Gastrocnemius medialis (tissue), 4 donors: Measurements from ENCODE around the gene COX7B2. TPM values are rescaled to one million over a fixed set of nuclear protein-coding genes. Genes with fewer than 3 reads are reported as not detected.

Source experiments
- ATAC-seq, 2 donors: fragments of 150-250 bp; one replicate each; pipeline ENCODE4 v1.9.1; 2016
- DNase-seq, 2 donors: peaks; one replicate each; pipeline ENCODE4 v3.0.0-alpha.2; 2019
- H3K27ac ChIP-seq, 4 donors: fragments of 200-600 bp; sonication (generic); 1 replicate in 1 of 4; 2 replicates in 3 of 4; pipeline ENCODE4 v1.5.1; 2016 to 2018; ENCODE audit warnings: mild to moderate bottlenecking in 2 of 4, moderate library complexity in 1 of 4
- H3K27me3 ChIP-seq, 3 donors: fragments of 200-600 bp; sonication (generic) in 2 of 3; 1 replicate in 1 of 3; 2 replicates in 2 of 3; pipeline versions ENCODE4 v1.5.1 to v1.6.0; 2016 to 2019; ENCODE audit warnings: mild to moderate bottlenecking in 1 of 3, moderate library complexity in 1 of 3
- H3K36me3 ChIP-seq, 2 donors: fragments of 200-600 bp; sonication (generic) in 1 of 2; one replicate each; pipeline ENCODE4 v1.5.1; 2017 to 2018
- H3K4me1 ChIP-seq, 2 donors: fragments of 200-600 bp; sonication (generic) in 1 of 2; one replicate each; pipeline ENCODE4 v1.5.1; 2016 to 2017; ENCODE audit warnings: mild to moderate bottlenecking in 2 of 2
- H3K4me3 ChIP-seq, 4 donors: fragments of 200-600 bp; sonication (generic) in 3 of 4; 1 replicate in 1 of 4; 2 replicates in 3 of 4; pipeline ENCODE4 v1.5.1; 2016 to 2019; ENCODE audit warnings: mild to moderate bottlenecking in 2 of 4
- H3K9me3 ChIP-seq, 3 donors: fragments of 200-600 bp; sonication (generic) in 2 of 3; 1 replicate in 1 of 3; 2 replicates in 2 of 3; pipeline ENCODE4 v1.5.1; 2016 to 2019
- CTCF ChIP-seq, 5 experiments: fragments of 450-650 bp in 3 of 5; fragments of 200-600 bp in 2 of 5; sonication (generic) in 2 of 5; IDR thresholded peaks in 4 of 5; conservative IDR thresholded peaks in 1 of 5; 1 replicate in 4 of 5; 2 replicates in 1 of 5; pipeline ENCODE4 v1.5.1; 2016 to 2019; ENCODE audit warnings: antibody characterized with exemption in 5 of 5, mild to moderate bottlenecking in 3 of 5, moderate library complexity in 3 of 5
- POLR2A ChIP-seq, 2 donors: fragments of 450-650 bp; IDR thresholded peaks; one replicate each; pipeline ENCODE4 v1.6.1; 2017; ENCODE audit warnings: antibody characterized with exemption in 2 of 2, mild to moderate bottlenecking in 2 of 2, moderate library complexity in 2 of 2
- in situ Hi-C, 4 donors: fragments of 200-750 bp; cut with MboI; loops; one replicate each; pipeline versions ENCODE4 v1.15.0 to v1.8.0; 2017; ENCODE audit warnings: low sequenced_read_pairs in 4 of 4
- intact Hi-C: fragments of 100-400 bp; cut with DNase I; formaldehyde crosslinking; loops from one replicate; pipeline ENCODE4 v1.15.1; 2023; ENCODE audit warnings: low total_unique reads
- total RNA-seq, 4 donors: library from RNA; depleted of rRNA; stranded (reverse); fragments of >200 nt; gene quantifications; one replicate each; pipeline versions ENCODE4 v1.1.0 to v1.2.3, GENCODE V29; 2016

COX7B2 gene
- total RNA-seq, 4 donors from 2014 or later: not detected

- intact Hi-C loops (no loop called here), in situ Hi-C loops (no loop called here)
- DNase-seq: no peak
- TF ChIP-seq CTCF (IDR thresholded peaks at IDR 0.05 in 4 of 5, conservative IDR thresholded peaks at IDR 0.05 in 1 of 5) (no peak), POLR2A (IDR thresholded peaks at IDR 0.05) (no peak)
- H3K4me3 ChIP-seq: no peak overlapping the region
- H3K4me1 ChIP-seq: no peaks in the 10 kb centered on the region
- ATAC-seq: no peak
- no peaks in the 10 kb centered on the region for H3K27me3 ChIP-seq
- H3K36me3 ChIP-seq: no peaks in the 10 kb centered on the region
- H3K9me3 ChIP-seq: no peaks in the 10 kb centered on the region
- H3K27ac ChIP-seq: no peak overlapping the region
Measured at GRCh38 chr4:46817806-46818205, 91.2 kb downstream of the COX7B2 start.

GRCh38 chr4:46804781-46805413, 104.1 kb downstream of the COX7B2 start:
- TF ChIP-seq CTCF (IDR thresholded peaks at IDR 0.05 in 4 of 5, conservative IDR thresholded peaks at IDR 0.05 in 1 of 5): no peak
- no peak for TF ChIP-seq POLR2A (IDR thresholded peaks at IDR 0.05)
- in situ Hi-C loops (no loop called here), intact Hi-C loops (no loop called here)
- Histone ChIP-seq H3K27me3 (no peaks in the 10 kb centered on the region), H3K4me1 (no peaks in the 10 kb centered on the region), H3K27ac (no peak overlapping the region), H3K9me3 (no peaks in the 10 kb centered on the region), H3K36me3 (no peaks in the 10 kb centered on the region), H3K4me3 (no peak overlapping the region)
- ATAC-seq: no peak
- DNase-seq: no peak

- ATAC-seq: no peak
- H3K36me3 ChIP-seq: no peaks in the 10 kb centered on the region
- DNase-seq: no peak
- H3K27me3 ChIP-seq: no peaks in the 10 kb centered on the region
- no peaks in the 10 kb centered on the region for H3K4me1 ChIP-seq
- H3K4me3 ChIP-seq: no peak overlapping the region
- in situ Hi-C loops (no loop called here), intact Hi-C loops (no loop called here)
- no peak overlapping the region for H3K27ac ChIP-seq
- TF ChIP-seq POLR2A (IDR thresholded peaks at IDR 0.05) (no peak), CTCF (IDR thresholded peaks at IDR 0.05 in 4 of 5, conservative IDR thresholded peaks at IDR 0.05 in 1 of 5) (no peak)
- H3K9me3 ChIP-seq: no peaks in the 10 kb centered on the region
Measured at GRCh38 chr4:46793036-46793435, 116.0 kb downstream of the COX7B2 start.

GRCh38 chr4:46781434-46782092, 127.5 kb downstream of the COX7B2 start:
- DNase-seq: no peak
- no peaks in the 10 kb centered on the region for H3K4me1 ChIP-seq
- H3K4me3 ChIP-seq: no peak overlapping the region
- in situ Hi-C loops: no loop called here
- H3K27ac ChIP-seq: no peak overlapping the region
- no peak for TF ChIP-seq POLR2A (IDR thresholded peaks at IDR 0.05)
- no peak for TF ChIP-seq CTCF (IDR thresholded peaks at IDR 0.05 in 4 of 5, conservative IDR thresholded peaks at IDR 0.05 in 1 of 5)
- H3K36me3 ChIP-seq: no peaks in the 10 kb centered on the region
- H3K27me3 ChIP-seq: no peaks in the 10 kb centered on the region
- H3K9me3 ChIP-seq: no peaks in the 10 kb centered on the region
- ATAC-seq: no peak
- intact Hi-C loops: no loop called here
